GM18858 (cell line): Measurements from ENCODE around the gene SFSWAP.
"Not testable (repeated sequence)": the region's sequence is repeated elsewhere in the genome, so short reads cannot be mapped to it uniquely, and the experiment has no call there.

ENCODE experiments used
- ATAC-seq: cut with Tn5 transposase; IDR thresholded peaks from one replicate; pipeline ENCODE4 v1.9.1; 2021; ENCODE audit not compliant: unreplicated experiment

SFSWAP gene

DNA sequence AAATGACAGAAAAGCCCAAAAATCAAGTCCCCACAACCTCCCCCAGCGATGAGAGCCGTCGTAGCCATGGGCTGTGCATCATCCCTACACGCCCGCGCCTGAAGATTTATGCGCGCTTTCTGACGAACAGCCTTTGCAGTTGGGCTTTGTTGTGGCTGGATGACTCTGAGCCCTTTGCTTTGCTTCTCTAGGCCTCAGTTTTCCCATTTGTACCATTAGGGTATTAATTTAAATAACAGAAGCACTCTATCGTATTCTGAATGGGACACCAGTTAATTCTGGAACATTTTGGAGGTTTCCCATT is 24.2 kb downstream of the SFSWAP start:
- ATAC-seq: no peak

DNA sequence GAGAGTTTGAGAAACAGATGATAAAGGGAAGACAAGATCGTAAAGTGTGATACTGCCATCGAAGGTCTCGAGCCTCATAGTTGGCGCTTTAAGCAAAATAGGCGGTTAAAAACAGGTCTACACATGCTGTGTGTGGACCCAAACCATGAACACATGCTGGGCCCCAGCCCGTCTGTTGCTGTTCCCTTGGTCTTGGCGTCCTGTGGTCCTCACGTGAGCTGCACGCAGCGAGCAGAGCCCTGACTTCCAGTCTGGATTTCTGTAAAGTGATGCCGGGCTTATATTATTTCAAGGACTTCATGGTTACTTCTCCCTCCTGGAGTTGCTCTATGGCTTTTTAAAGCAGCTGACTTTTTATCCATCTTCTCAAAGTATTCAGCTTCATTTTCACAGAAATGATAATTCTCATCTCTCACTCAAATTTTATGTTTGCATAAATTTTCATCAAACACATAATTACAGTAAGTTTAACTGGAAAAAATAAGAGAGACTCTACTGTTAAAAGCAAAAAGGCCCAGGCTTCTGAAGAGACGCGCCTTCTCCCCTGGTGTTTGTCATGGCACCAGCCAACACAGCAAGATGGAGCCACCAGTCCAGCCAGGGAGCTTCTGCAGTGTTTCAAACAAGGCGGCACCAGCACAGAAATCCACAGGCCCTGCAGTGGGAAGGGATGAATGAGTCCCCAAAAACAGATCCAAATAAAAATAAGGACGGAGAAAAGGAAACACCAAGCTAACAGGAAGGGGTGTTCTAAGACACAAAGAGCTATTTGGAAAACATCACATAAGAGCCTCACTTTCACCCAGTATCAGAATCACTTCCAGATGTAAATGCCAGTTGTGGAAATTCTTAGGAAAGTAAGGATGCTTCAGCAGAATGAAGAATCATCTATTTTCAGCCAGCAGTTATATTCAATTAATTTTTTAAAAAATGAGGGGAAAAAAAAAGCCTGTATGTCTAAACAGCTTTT is 24.9 kb downstream of the SFSWAP start:
- no peak for ATAC-seq

DNA sequence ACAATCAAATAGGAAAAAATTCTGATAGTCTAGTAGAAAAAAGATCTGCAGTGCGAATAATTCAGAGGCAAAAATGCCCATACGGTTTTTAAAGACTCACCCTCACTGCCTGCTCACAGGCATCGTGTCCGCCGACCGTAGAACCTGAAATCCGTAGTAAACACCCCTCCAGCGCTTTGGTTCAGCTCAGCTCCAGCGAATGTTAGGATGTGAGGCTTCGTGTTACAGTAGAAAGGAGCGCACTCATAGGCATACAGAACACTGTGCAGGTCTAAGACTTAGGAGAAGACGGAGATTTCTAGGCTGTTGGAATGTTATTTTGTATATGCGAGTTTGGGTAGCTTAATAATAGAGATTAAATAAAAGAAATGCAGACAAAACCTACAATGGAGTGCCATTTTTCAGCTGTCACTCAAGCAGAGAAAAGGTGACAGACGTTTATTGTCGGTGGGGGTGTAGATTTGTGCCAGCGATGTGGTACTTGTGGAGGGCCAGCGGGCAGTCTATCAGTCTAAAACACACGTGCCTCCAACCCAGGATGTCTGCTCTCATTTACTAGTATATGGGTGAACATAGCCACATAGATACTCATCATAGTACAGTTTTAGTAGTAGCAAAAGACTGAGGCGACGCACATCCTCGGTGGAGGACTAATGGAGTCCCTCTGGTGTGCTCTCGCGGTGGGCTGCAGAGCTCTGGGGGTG is 25.7 kb downstream of the SFSWAP start:
- ATAC-seq: no peak

DNA sequence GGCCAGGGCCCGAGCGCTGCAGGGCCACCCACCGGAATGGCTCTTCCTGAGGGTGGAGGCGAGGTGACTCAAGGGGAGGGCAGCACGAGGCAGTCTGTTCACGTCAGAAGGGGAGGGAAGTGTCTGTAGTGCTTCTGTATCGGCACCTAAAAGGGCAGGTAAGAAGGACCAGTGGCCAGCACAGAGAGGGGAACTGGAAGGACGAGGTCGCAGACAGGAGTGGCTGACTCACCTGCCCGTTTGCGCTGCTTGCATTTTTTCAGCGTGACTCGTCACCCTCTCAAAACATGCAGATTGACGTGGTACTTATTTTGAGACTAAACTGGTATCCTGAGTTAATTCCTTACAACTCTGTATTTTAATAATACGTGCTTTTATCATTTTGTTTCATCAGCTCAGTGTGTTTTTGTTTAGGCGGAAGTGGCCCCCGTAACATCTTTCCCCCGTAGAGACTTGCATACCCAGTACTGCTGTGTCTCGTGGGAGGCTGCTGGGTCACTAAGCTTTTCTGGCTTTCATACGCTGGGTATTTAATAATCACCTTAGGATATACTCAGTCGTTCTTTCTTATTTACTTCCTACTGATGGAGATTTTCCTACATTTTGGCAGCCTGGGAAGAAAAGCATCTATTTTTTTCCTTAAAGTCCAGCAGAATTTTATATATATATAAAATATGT is 26.4 kb downstream of the SFSWAP start:
- ATAC-seq: no peak

DNA sequence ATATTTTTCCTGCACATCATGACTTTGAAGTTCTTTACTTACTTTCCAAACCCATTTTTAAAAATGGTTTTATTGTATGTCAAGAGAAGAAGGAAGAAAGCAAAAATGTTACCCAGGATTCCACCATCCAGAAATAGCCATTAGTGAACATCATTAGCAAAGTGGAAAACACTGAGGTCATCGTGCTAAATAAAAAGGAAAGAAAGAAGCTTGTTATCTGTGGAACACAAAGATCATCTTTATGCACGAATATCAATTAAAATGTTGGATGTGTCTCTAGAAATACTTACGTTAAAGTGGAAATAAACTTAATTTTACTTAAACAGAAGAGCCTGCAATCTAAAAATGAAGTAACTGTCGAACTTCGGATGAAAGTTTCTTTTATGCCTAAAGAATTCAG is 27.3 kb downstream of the SFSWAP start:
- no peak for ATAC-seq

DNA sequence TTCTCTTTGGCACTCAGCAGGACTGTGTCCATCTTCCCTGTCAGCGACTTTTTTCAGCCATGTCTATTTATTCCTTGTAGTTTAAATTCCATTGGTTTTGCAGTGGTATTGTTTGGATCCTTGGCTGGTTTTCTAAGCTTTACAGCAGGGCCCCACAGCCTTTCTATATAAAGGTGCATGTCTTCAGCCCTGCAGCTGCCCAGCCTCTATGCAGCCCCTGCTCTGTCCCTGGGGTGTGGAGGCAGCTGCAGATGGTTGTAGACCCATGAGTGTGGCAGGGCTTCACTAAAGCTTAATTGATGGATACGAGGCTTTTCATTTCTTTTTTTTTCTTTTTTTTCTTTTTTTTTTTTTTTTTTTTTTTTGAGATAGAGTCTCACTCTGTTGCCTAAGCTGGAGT is 29.7 kb downstream of the SFSWAP start:
- ATAC-seq: no peak

DNA sequence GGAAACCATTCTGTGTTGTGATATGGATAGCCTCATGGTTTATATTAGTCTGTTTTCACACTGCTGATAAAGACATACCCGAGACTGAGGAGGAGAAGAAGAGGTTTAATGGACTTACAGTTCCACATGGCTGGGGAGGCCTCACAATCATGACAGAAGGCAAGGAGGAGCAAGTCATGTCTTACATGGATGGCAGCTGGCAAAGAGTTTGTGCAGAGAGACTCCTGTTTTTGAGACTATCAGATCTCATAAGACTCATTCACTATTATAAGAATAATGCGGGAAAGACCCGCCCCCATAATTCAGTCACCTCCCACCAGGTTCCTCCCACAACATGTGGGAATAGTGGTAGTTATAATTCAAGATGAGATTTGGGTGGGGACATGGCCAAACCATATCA is 31.9 kb downstream of the SFSWAP start:
- not testable (repeated sequence) for ATAC-seq

DNA sequence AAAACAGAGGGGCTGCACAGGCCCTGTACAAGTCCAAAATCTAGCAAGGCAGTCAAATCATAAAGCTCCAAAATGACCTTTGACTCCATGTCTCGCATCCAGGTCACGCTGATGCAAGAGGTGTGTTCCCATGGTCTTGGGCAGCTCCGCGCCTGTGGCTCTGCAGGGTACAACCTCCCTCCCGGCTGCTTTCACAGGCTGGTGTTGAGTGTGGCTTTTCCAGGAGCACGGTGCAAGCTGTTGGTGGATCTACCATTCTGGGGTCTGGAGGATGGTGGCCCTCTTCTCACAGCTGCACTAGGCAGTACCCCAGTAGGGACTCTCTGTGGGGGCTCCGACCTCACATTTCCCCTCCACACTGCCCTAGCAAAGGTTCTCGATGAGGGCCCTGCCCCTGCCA is 32.5 kb downstream of the SFSWAP start:
- ATAC-seq: not testable (repeated sequence)

DNA sequence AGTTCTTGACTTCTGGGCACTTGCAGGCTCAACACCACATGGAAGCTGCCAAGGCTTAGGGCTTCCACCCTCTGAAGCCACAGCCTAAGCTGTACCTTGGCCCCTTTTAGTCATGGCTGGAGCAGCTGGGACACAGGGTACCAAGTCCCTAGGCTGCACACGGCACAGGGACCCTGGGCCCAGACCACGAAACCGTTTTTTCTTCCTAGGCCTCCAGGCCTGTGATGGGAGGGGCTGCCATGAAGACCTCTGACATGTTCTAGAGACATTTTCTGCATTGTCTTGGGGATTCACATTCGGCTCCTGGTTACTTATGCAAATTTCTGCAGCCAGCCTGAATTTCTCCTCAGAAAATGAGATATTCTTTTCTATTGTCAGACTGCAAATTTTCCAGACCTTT is 33.0 kb downstream of the SFSWAP start:
- ATAC-seq: not testable (repeated sequence)

DNA sequence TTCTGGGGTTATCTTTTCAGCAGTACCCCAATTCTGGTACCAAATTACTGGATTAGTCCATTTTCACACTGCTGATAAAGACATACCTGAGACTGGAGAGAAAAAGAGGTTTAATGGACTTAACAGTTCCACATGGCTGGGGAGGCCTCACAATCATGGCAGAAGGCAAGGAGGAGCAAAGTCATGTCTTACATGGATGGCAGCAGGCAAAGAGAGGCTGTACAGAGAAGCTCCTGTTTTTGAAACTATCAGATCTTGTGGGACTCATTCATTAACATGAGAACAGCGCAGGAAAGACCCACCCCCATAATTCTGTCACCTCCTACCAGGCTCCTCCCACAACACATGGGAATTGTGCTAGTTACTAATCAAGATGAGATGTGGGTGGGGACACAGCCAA is 33.8 kb downstream of the SFSWAP start:
- not testable (repeated sequence) for ATAC-seq

DNA sequence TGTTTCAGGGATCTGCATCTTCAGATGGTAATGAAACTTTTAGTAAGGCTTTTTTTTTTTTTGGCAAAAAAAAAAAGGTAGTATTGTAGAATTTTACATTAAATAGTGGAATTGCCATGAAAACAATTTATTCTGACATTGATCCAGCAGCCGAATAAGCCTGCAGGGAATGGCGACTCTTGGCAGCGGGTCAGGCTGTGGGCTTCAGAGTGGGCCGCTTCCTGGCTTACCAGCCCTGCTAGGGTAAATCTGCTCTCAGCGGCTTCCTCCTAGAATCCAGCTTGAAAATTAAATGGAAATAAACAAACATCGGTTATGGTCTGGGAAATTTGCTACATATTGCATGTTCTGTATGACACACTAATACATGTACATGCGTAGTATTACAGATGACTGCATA is 34.8 kb downstream of the SFSWAP start:
- no peak for ATAC-seq

DNA sequence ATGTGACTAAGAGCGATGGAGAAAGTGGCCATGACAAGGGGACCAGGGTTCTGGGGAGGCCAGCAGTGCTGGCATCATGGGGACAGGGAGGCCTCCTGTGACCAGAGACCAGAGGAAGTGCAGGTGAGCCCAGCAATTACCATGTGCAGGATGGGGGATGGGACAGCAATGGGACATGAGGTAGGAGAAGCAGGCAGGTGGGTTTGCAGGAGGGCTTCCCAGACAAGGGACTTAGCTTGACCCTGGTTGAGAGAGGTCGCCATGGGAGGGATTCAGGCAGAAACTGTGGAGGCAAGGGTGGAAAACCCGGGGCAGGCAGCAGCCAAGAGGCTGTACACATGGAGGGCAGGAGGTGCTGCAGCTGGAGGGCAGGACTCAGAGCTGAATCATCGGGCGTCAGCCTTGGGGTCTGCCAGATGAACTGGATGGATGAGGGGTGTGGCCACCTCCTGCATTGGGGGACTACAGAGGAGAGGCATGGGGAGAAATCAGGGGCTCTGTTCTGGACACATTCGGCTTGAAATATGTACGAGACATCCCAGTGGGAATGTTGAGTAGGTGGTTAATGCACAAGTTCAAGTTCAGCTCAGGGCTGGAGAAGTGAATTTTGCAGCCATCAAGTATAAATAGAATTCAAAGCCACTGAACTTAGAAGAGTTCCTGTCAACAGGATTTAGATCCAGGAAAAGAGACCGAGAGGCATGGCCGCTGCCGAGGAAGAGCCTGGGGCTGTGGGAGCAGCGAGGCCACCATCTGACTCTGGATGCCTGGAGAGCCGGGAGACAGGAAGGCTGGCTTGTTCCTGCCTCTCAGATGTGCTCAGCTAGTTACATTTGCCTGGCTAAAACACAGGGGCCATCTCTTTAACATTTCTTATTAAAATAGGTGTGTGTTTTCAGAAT is 36.6 kb downstream of the SFSWAP start:
- no peak for ATAC-seq

DNA sequence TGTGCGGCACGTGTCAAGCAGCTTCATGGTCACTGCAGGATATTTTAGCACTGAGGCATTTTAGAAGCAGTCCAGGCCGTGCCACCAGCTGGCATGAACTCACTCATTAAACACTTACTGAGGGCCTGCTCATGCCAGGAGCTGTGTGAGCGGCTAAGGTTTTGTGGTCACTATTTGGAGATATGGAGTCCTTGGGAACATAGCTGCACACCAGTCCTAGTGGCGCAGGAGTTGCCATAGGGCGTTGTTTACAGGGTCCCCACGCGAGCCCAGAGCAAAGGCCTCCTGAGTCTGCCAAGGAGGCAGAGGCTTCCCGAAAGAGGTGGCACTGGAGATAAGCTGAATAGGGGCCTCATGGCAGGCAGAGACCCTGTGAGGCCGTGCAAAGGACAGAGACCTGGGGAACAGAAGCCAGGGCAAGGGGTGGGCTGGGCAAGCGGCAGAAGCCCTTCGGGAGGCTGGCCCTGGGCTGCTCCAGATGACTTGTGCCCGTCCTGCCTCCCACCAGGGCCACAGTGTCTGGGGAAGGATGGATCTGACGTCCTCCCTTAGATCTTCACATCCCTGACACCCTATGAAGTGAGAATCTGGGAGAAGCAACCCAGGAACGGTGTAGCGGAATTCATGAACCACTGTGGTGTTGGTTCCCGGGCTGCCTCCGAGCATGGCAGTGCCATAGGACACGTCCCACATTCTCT is 38.9 kb downstream of the SFSWAP start:
- no peak for ATAC-seq

DNA sequence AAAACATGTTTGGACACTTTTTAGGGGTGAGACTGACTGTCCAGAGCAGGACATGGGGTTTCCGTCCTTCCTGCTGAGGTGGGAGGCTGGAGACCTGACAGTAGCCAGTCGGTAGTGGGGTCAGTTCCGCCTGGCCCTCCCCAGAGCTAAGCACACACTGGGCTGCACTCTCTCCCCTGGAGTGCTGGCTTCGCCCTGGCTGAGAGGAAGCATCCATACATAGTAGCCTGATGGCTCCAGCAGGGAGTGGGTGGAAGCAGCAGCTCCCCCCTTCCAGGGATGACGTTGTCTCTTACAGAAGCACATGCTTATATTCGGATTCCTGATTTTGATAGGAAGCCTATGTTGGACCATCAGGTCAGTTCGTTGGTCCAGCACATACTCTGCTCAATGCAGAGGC is 40.4 kb downstream of the SFSWAP start:
- ATAC-seq: no peak

DNA sequence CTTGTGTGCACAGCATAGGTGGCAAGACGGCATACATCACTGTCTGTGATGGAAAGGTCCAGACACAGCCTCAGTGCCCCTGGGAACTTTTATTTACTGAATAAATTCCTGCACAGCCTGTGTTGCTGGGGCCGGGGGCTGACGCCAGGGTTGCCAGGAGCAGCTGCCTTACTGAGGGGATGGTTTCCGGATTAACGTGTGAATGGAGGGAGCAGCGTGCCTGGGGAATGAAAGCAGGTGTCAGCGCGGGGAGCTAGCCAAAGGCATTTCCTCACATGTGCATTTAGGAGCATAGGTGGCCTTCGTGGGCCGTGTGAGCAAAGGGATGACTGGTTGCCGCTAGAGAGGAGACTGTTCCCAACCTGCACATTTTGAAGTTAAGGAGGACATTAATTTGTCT is 41.6 kb downstream of the SFSWAP start:
- no peak for ATAC-seq

DNA sequence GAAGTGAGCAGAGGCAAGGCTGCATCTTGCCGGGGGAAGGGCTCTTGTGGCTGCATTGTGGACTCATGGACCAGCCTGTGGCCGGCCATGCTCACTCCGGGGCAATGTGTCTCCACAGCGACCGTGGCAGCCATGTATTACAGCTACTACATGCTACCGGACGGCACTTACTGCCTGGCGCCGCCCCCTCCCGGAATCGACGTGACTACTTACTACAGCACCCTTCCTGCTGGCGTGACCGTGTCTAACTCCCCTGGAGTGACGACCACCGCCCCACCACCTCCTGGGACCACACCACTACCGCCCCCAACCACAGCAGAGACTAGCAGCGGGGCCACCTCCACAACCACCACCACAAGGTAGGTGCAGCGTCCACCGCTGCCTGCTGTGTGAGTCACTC is 42.1 kb downstream of the SFSWAP start:
- no peak for ATAC-seq

DNA sequence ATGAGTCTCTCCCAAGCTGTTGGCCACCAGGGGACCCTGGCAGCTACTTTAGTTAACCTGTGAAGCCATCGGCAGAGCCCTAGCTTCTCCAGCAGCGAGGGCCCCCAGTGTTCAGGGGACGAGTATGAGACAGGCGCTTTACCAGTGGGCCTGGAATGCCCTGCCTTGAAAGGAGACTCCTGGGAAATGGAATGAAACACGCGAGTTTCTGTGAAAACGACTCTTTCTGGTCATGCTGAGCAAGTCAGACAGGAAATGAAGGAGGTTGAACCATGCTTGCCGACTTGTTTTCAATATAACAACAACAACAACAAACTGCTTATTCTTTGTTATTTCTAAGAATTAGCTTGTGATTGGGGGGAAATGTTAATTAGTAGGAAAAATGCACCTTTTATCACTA is 42.9 kb downstream of the SFSWAP start:
- no peak for ATAC-seq

DNA sequence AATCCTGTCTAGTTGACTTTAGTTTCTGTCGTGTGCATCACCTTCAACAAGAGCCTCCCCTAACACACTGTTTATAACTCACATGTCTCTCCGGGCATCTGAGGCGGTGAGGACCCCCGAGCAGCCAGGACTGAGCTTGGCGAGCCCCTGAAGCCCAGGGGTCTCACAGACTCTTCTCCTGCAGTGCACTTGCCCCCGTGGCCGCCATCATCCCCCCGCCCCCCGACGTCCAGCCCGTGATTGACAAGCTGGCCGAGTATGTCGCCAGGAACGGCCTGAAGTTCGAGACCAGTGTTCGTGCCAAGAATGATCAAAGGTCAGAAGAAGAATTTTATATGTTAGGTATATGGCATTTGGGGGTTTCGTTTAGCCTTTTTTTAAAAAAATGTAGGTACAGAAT is 43.3 kb downstream of the SFSWAP start:
- no peak for ATAC-seq

DNA sequence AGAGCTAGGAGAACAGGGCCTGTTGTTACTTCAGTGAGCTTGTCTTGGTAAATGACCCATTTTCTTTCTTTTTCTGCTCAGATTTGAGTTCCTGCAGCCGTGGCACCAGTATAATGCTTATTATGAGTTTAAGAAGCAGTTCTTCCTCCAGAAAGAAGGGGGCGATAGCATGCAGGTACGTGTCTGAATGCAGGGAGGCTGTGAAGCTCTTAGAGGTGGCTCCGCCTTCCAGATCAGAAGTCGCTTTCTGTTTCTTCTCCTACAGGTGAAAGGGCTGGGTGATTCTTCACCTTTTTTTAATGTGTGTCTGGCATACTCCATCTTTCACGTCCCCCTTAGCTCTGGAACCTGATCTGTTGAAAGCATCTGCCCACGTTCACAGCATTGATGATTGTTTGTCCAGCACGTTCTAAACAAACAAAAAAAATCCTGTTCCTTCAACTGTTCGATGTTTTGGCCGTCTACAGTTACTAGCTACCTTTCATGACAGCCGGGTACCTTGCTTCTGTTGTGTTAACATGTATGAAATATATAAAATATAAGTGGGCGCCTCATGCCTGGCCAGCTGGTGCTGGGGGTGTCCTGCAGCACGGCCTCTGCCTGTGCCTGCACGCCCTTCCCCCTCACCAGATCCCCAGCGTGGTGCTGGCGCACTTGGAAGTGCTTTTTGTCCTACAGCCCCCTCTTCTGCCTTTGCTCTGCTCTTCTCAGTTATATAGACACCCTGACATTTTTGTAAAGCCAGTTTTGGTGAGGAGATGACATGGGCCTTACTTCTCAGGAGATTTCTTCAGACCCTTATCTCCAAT is 44.6 kb downstream of the SFSWAP start:
- no peak for ATAC-seq
